ENCODE measurements around the gene SEPTIN10.

- TF ChIP-seq, protein P1, sequence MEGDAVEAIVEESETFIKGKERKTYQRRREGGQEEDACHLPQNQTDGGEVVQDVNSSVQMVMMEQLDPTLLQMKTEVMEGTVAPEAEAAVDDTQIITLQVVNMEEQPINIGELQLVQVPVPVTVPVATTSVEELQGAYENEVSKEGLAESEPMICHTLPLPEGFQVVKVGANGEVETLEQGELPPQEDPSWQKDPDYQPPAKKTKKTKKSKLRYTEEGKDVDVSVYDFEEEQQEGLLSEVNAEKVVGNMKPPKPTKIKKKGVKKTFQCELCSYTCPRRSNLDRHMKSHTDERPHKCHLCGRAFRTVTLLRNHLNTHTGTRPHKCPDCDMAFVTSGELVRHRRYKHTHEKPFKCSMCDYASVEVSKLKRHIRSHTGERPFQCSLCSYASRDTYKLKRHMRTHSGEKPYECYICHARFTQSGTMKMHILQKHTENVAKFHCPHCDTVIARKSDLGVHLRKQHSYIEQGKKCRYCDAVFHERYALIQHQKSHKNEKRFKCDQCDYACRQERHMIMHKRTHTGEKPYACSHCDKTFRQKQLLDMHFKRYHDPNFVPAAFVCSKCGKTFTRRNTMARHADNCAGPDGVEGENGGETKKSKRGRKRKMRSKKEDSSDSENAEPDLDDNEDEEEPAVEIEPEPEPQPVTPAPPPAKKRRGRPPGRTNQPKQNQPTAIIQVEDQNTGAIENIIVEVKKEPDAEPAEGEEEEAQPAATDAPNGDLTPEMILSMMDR (IDR thresholded peaks at IDR 0.05): no peak
- no peak for TF ChIP-seq EZH2 (IDR thresholded peaks at IDR 0.05; ENCODE audit: borderline replicate concordance, insufficient read depth, low read depth, low read length, poor library complexity, severe bottlenecking)
These were observed 4.3 kb downstream of the SEPTIN10 start for GRCh38 chr2:109609352-109610024.
